GM12891 (cell line): ENCODE measurements around the gene GALR3.

Experiments used
- PAX5 ChIP-seq: IDR thresholded peaks from 2 replicates; pipeline ENCODE4 v1.6.1; 2011; ENCODE audit warnings: low read length, moderate library complexity, mild to moderate bottlenecking; ENCODE audit not compliant: insufficient read depth, severe bottlenecking
- POLR2A ChIP-seq: IDR thresholded peaks from 2 replicates; pipeline ENCODE4 v1.6.1; 2011; ENCODE audit warnings: low read depth, low read length, control low read depth
- POLR2AphosphoS5 ChIP-seq: IDR thresholded peaks from 2 replicates; pipeline ENCODE4 v1.6.1; 2011; ENCODE audit warnings: low read depth, low read length, control low read depth
- TAF1 ChIP-seq: IDR thresholded peaks from 2 replicates; pipeline ENCODE4 v1.6.1; 2011; ENCODE audit warnings: low read depth, low read length, control low read depth

DNA sequence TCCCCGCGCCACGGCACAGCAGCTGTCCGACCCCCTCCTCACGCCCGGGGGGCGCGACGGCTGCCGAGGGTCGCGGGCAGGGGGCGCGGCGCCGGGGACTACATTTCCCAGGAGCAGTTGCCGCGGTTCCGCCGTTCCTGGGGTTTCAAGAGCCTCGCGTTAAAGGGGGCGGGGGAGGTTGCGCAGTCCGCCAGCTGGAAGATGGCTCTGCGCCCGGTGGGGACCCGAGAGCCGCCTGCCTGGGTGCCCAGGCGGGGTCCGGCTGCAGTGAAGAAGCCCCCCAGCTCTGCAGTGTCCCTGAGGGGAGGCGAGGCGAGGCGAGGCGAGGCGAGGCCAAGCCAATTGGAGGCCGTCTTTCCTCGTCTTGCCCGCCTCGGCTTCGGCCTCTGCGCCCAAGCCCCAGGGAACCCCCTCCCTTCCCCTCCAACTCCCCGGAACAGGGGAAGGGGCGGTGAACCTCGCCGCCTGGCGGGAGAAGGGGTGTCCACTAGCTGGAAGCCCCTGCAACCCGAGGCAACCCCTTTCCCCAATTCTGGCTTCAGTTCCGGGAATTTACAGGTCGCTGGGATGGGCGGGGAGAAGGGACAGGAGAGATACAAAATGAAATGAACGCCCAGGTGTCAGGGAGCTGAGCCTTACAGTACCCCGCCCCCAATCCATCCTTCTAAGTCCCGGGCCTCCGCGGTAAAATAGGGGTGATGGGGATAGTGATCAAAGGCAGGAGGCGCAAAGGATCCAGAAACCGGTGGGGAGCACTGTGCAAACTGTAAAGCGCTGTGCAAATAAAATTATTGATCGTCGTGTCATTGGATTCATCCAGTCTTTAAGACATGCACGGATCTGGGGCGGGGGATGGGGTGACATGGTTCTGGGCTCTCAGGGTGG, 20.6 kb upstream of the GALR3 start:
- TF ChIP-seq POLR2A (no peak), POLR2AphosphoS5 (no peak), TAF1 (no peak), PAX5 (no peak)
